HG03066 (cell line): Measurements from ENCODE around the gene SSH2.
"Not testable (repeated sequence)": the region's sequence is repeated elsewhere in the genome, so short reads cannot be mapped to it uniquely, and the experiment has no call there.

ENCODE experiments used
- ATAC-seq: cut with Tn5 transposase; IDR thresholded peaks from one replicate; pipeline ENCODE4 v1.9.1; 2021; ENCODE audit warnings: low read depth; ENCODE audit not compliant: unreplicated experiment

The SSH2 gene

GRCh38 chr17:29749045-29749825 is 180.8 kb downstream of the SSH2 start:
- ATAC-seq, result no peak

GRCh38 chr17:29748400-29748799 is 181.6 kb downstream of the SSH2 start:
- no peak for ATAC-seq

GRCh38 chr17:29747660-29748059 is 182.4 kb downstream of the SSH2 start:
- ATAC-seq, result no peak

GRCh38 chr17:29746669-29747068 is 183.4 kb downstream of the SSH2 start:
- ATAC-seq, result no peak

GRCh38 chr17:29744121-29744520 is 185.9 kb downstream of the SSH2 start:
- no peak for ATAC-seq

- no peak for ATAC-seq
These were observed 187.9 kb downstream of the SSH2 start for GRCh38 chr17:29742210-29742513.

- ATAC-seq, result no peak
These were observed 190.0 kb downstream of the SSH2 start for GRCh38 chr17:29740017-29740416.

- no peak for ATAC-seq
These were observed 195.4 kb downstream of the SSH2 start for GRCh38 chr17:29734640-29735039.

- no peak for ATAC-seq
These were observed 196.9 kb downstream of the SSH2 start for GRCh38 chr17:29733166-29733565.

- ATAC-seq, result no peak
These were observed 197.4 kb downstream of the SSH2 start for GRCh38 chr17:29732613-29733012.

- no peak for ATAC-seq
These were observed 197.8 kb downstream of the SSH2 start for GRCh38 chr17:29732209-29732608.

- no peak for ATAC-seq
These were observed 198.5 kb downstream of the SSH2 start for GRCh38 chr17:29731589-29731929.

GRCh38 chr17:29728490-29728889 is 201.5 kb downstream of the SSH2 start:
- ATAC-seq, result no peak

- no peak for ATAC-seq
These were observed 203.2 kb downstream of the SSH2 start for GRCh38 chr17:29726715-29727252.

- not testable (repeated sequence) for ATAC-seq
These were observed 204.6 kb downstream of the SSH2 start for GRCh38 chr17:29725408-29725807.

GRCh38 chr17:29723278-29724047 is 206.6 kb downstream of the SSH2 start:
- no peak for ATAC-seq

- ATAC-seq, result peak; percentile 70
These were observed 207.4 kb downstream of the SSH2 start for GRCh38 chr17:29722411-29723198.

GRCh38 chr17:29720551-29720950 is 209.5 kb downstream of the SSH2 start:
- ATAC-seq, result no peak

- ATAC-seq, result no peak
These were observed 210.6 kb downstream of the SSH2 start for GRCh38 chr17:29719469-29719868.

GRCh38 chr17:29718446-29719039 is 211.5 kb downstream of the SSH2 start:
- no peak for ATAC-seq

- no peak for ATAC-seq
These were observed 212.2 kb downstream of the SSH2 start for GRCh38 chr17:29717817-29718216.
